ENCODE results near the gene IL31. TPM values are rescaled to one million over a fixed set of nuclear protein-coding genes. Genes with fewer than 3 reads are reported as not detected.

Gene IL31
- total RNA-seq, 1 donor from 2014 or later: not detected

GRCh38 chr12:122130150-122130549 lies 43.9 kb downstream of the IL31 start:
- no peak for DNase-seq (ENCODE audit: low spot score)

GRCh38 chr12:122129131-122129530 lies 44.9 kb downstream of the IL31 start:
- DNase-seq (ENCODE audit: low spot score): no peak

GRCh38 chr12:122128481-122128880 lies 45.5 kb downstream of the IL31 start:
- DNase-seq (ENCODE audit: low spot score): no peak

- no peak for DNase-seq (ENCODE audit: low spot score)
Measured at GRCh38 chr12:122127839-122128238, 46.2 kb downstream of the IL31 start.

GRCh38 chr12:122126713-122127597 lies 47.1 kb downstream of the IL31 start:
- DNase-seq (ENCODE audit: low spot score): no peak

- DNase-seq (ENCODE audit: low spot score): no peak
Measured at GRCh38 chr12:122126342-122126635, 47.7 kb downstream of the IL31 start.

GRCh38 chr12:122125452-122126341 lies 48.3 kb downstream of the IL31 start:
- DNase-seq (ENCODE audit: low spot score): no peak

- DNase-seq (ENCODE audit: low spot score): no peak
Measured at GRCh38 chr12:122124370-122124769, 49.7 kb downstream of the IL31 start.

GRCh38 chr12:122123761-122124145 lies 50.3 kb downstream of the IL31 start:
- DNase-seq (ENCODE audit: low spot score): no peak

- DNase-seq (ENCODE audit: low spot score): no peak
Measured at GRCh38 chr12:122123051-122123760, 50.8 kb downstream of the IL31 start.

Other genes starting within 250 kb of the IL31 start
- gene BCL7A, start 152.3 kb downstream of the IL31 start, total RNA-seq: 3.2 TPM
- 68.4 TPM for gene MLXIP, start 95.5 kb downstream of the IL31 start, total RNA-seq
- 1.1 TPM for gene LRRC43, start 8.9 kb upstream of the IL31 start, total RNA-seq
- not detected for gene B3GNT4, start 29.5 kb upstream of the IL31 start, total RNA-seq
- gene DIABLO, start 51.8 kb upstream of the IL31 start, total RNA-seq: 29.8 TPM
- gene VPS33A, start 92.3 kb upstream of the IL31 start, total RNA-seq: 15.2 TPM
- 99.9 TPM for gene CLIP1, start 248.4 kb upstream of the IL31 start, total RNA-seq